Measurements from ENCODE around the gene LPAR1. TPM values are rescaled to one million over a fixed set of nuclear protein-coding genes. Genes with fewer than 3 reads are reported as not detected.

The LPAR1 gene
- total and polyA plus RNA-seq, 10 of the 15 experiments (the other 5 are each of a cell fraction or from before 2014, with no cell fraction given) = 3.3 to 12.9 (median 8.4) TPM

GRCh38 chr9:110844121-110844520 is 194.1 kb downstream of the LPAR1 start:
- Histone ChIP-seq H3K9ac (ENCODE audit: control insufficient read depth, insufficient read depth, low read length) (no peak overlapping the region), H3K79me2 (ENCODE audit: control insufficient read depth, insufficient read depth, low read length) (no peaks in the 10 kb centered on the region), H3K4me2 (ENCODE audit: control insufficient read depth, insufficient read depth) (no peak overlapping the region), H3K27ac (ENCODE audit: control insufficient read depth, insufficient read depth) (no peak overlapping the region), H3K36me3 (ENCODE audit: control insufficient read depth in 2 of 2, insufficient read depth in 2 of 2, low read length in 1 of 2) (no peaks in the 10 kb centered on the region), H3K4me3 (no peak overlapping the region), H3K27me3 (replicated peaks in 1 of 2; ENCODE audit: control insufficient read depth in 2 of 2, insufficient read depth in 2 of 2, low read length in 1 of 2) (no peaks in the 10 kb centered on the region), H2AFZ (ENCODE audit: control insufficient read depth, low read depth, low read length) (no peak overlapping the region), H3K9me3 (replicated peaks; ENCODE audit: control insufficient read depth, insufficient read depth, low read length) (no peaks in the 10 kb centered on the region), H4K20me1 (ENCODE audit: control insufficient read depth, insufficient read depth) (no peaks in the 10 kb centered on the region), H3K4me1 (ENCODE audit: control insufficient read depth, insufficient read depth, low read length) (no peaks in the 10 kb centered on the region)
- intact Hi-C loops (cut with micrococcal nuclease; ENCODE audit: unreplicated experiment) = no loop called here
- BruUV-seq (replicated peaks) = no TSS peak
- POLR2A ChIA-PET = no interaction called here
- CTCF ChIA-PET = no interaction called here
- RAD21 ChIA-PET (ENCODE audit: unreplicated experiment) = no interaction called here
- ATAC-seq (no peak), FAIRE-seq (no peak), DNase-seq (ENCODE audit: low read depth, low spot score) (no peak)
- in situ Hi-C loops (cut with MboI) = no loop called here
- SMC1A ChIA-PET (ENCODE audit: uncharacterized antibody, unreplicated experiment) = interaction anchor here (1.2 kb wide), 1 partner anchor 33 kb away, joined by 3 read pairs; no protein-coding TSS in a partner anchor
- WGBS (ENCODE audit: insufficient coverage, insufficient replicate concordance, low lambda C conversion rate, missing lambda C conversion rate) = 0% methylated on average over 1 of the region's 1 CpG
- TF ChIP-seq YY1 (IDR thresholded peaks at IDR 0.05; ENCODE audit: low read depth, low read length) (no peak), ZNF217 (IDR thresholded peaks at IDR 0.05) (no peak), IKZF2 (IDR thresholded peaks at IDR 0.05) (no peak), E2F8 (IDR thresholded peaks at IDR 0.05; ENCODE audit: low read depth, partially characterized antibody) (no peak), ZNF592 (IDR thresholded peaks at IDR 0.05) (no peak), RCOR1 (conservative IDR thresholded peaks at IDR 0.05; ENCODE audit: low read depth, low read length) (no peak), JUNB (IDR thresholded peaks at IDR 0.05) (no peak), ZNF24 (IDR thresholded peaks at IDR 0.05) (no peak)
- TF ChIP-seq, protein P1, sequence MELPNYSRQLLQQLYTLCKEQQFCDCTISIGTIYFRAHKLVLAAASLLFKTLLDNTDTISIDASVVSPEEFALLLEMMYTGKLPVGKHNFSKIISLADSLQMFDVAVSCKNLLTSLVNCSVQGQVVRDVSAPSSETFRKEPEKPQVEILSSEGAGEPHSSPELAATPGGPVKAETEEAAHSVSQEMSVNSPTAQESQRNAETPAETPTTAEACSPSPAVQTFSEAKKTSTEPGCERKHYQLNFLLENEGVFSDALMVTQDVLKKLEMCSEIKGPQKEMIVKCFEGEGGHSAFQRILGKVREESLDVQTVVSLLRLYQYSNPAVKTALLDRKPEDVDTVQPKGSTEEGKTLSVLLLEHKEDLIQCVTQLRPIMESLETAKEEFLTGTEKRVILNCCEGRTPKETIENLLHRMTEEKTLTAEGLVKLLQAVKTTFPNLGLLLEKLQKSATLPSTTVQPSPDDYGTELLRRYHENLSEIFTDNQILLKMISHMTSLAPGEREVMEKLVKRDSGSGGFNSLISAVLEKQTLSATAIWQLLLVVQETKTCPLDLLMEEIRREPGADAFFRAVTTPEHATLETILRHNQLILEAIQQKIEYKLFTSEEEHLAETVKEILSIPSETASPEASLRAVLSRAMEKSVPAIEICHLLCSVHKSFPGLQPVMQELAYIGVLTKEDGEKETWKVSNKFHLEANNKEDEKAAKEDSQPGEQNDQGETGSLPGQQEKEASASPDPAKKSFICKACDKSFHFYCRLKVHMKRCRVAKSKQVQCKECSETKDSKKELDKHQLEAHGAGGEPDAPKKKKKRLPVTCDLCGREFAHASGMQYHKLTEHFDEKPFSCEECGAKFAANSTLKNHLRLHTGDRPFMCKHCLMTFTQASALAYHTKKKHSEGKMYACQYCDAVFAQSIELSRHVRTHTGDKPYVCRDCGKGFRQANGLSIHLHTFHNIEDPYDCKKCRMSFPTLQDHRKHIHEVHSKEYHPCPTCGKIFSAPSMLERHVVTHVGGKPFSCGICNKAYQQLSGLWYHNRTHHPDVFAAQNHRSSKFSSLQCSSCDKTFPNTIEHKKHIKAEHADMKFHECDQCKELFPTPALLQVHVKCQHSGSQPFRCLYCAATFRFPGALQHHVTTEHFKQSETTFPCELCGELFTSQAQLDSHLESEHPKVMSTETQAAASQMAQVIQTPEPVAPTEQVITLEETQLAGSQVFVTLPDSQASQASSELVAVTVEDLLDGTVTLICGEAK (IDR thresholded peaks at IDR 0.05; ENCODE audit: borderline replicate concordance) = no peak
- TF ChIP-seq, protein P2, sequence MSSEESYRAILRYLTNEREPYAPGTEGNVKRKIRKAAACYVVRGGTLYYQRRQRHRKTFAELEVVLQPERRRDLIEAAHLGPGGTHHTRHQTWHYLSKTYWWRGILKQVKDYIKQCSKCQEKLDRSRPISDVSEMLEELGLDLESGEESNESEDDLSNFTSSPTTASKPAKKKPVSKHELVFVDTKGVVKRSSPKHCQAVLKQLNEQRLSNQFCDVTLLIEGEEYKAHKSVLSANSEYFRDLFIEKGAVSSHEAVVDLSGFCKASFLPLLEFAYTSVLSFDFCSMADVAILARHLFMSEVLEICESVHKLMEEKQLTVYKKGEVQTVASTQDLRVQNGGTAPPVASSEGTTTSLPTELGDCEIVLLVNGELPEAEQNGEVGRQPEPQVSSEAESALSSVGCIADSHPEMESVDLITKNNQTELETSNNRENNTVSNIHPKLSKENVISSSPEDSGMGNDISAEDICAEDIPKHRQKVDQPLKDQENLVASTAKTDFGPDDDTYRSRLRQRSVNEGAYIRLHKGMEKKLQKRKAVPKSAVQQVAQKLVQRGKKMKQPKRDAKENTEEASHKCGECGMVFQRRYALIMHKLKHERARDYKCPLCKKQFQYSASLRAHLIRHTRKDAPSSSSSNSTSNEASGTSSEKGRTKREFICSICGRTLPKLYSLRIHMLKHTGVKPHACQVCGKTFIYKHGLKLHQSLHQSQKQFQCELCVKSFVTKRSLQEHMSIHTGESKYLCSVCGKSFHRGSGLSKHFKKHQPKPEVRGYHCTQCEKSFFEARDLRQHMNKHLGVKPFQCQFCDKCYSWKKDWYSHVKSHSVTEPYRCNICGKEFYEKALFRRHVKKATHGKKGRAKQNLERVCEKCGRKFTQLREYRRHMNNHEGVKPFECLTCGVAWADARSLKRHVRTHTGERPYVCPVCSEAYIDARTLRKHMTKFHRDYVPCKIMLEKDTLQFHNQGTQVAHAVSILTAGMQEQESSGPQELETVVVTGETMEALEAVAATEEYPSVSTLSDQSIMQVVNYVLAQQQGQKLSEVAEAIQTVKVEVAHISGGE (CRISPR knock-in tag; IDR thresholded peaks at IDR 0.05) = no peak

All from GM12878 (cell line).